GM19238 (cell line): Measurements from ENCODE around the gene DENND11.
"Not testable (repeated sequence)": the region's sequence is repeated elsewhere in the genome, so short reads cannot be mapped to it uniquely, and the experiment has no call there.

ENCODE experiments used
- DNase-seq: peaks from one replicate; pipeline ENCODE4 v3.0.0; 2011; ENCODE audit warnings: low spot score; ENCODE audit not compliant: insufficient read length

The DENND11 gene

DNA sequence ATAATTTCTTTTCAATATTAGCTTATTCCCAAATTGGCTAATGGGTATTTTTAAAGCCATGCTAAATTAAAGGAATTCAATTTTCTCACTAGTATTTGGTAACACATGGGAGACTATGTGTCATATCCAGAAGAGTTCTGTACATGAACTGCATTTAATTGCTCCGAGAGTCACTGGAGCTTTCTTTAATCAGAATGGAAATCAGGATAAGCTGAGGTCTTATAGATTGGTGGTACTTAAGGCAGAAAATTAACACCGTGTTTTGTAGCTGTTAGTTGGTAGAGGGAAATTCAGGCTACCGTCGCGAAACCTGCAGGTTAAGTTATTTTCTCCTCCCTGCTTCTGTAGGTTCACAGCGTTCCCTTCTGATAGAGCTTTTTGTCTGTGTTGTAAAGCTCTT lies 6.4 kb upstream of the DENND11 start, which contains the start of gene WEE2:
TSS of gene WEE2 (plus strand) at position 3 of the 400 bp plus-strand sequence. CDS start 406 bp downstream, outside the sequence.
- DNase-seq: no peak

- no peak for DNase-seq
These were observed 4.5 kb upstream of the DENND11 start for GRCh38 chr7:141706239-141707064.

DNA sequence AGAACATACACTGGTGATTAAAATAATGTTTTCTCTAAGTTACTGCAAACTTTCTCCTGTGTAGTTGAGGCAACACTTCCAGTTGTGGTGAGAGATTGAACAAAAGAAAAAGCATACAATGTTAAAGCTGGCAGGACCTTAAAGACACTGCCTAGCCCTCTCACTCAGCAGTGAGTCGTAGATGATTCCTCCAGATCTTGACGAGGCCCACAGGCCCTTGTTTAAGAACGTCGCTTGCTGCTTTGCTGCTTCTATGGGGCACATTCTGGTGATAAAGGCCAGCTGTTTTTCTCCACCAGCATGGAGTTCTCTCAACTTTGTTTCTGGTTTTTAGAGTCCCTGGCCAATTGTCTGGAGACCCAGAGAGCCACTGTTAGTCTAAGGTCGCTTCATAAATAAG lies 2.8 kb upstream of the DENND11 start:
- no peak for DNase-seq

- no peak for DNase-seq
These were observed 2.1 kb upstream of the DENND11 start for GRCh38 chr7:141704112-141704511.

DNA sequence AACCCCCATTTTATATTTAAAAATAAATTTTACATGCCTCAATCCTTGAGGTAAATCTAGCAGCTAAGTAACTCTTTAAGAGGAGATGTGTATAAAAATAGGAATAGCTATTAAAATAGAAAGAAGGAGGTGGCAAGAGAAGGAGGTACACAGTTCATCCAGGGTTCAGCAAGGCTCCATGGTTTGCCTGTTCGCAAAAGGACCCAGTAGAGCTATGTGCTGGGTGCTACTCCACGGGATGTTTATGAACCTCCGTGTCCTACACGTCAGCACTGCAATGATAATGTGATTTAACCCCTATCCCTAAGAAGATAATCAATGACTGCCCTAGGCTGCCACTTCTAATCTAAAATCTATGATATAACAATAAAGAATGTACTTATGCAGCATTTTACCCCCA lies 926 bp upstream of the DENND11 start:
- DNase-seq: no peak

- DNase-seq: peak; percentile 70
These were observed 398 bp downstream of the DENND11 start for GRCh38 chr7:141701489-141702046.

DNA sequence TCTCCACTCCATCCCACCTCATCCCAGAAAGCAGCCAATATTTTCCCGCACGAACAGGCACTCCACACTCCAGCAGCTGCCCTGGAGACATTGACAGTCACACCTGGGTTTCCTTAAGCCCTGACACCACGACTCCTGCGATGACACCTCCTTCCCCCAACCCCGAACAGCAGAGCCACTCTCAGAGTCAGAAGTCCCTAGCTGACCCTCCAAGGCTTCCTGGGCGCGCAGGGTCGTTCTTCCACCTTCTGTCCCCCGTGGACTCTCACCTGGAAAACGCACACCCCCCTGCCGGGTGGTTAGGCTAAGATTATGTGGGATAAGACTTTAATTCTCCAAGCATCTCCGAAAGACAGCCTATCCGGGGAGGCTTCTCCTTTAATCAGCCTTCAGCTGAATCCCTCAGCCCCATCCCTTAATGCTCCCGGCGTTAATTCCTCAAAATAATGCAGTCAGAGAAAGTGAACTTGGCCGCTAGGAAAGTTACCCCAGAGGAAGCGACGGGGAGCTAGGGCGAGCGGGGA lies 1.1 kb downstream of the DENND11 start:
- peak; percentile 9 for DNase-seq

DNA sequence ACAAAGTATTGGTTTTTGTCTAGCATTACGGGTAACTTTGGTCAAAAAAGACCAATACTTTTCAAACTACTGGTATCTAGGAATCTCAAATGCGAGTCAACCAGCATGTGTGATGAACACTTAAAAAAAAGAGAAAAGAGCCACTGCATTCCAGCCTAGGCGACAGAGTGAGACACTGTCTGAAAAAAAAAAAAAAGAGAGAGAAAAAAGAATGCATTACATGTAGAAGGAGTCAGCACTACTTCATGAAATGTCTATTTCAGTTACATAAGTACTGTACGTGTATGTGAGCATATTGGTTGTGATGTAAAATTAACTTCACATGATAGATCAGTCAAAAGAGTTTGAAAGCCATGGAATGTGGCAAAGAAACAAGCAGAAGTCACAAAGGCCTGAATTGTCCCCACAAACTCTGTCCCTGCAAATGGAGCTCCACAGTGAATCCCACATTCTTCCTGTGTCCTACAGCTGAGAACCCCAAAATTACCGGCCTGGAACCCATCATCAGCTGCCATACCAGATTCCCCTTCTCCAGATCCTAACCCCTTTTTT lies 1.6 kb downstream of the DENND11 start:
- no peak for DNase-seq

GRCh38 chr7:141699860-141700259 lies 2.1 kb downstream of the DENND11 start:
- DNase-seq: no peak

GRCh38 chr7:141698247-141699015 lies 3.5 kb downstream of the DENND11 start:
- no peak for DNase-seq

GRCh38 chr7:141697211-141697871 lies 4.6 kb downstream of the DENND11 start:
- DNase-seq: no peak

DNA sequence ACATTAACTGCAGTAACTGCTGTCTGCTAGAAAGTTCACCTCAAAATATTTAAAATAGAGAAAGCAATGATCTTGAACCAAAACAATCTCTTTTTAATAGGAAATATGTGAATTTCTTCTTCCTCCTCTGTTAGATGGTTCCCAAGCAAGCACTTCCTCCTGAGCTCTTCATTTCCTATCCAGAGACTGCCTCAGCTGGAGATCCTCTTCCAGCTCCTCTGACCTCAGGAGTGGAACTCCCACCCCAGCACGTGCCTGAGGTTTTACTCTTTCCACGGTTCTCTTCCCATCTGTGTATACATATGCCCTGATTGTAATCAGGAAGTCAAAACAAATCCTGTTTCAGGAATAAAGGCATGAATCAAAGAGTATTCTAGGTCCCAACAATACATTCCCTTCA lies 5.6 kb downstream of the DENND11 start:
- no peak for DNase-seq

DNA sequence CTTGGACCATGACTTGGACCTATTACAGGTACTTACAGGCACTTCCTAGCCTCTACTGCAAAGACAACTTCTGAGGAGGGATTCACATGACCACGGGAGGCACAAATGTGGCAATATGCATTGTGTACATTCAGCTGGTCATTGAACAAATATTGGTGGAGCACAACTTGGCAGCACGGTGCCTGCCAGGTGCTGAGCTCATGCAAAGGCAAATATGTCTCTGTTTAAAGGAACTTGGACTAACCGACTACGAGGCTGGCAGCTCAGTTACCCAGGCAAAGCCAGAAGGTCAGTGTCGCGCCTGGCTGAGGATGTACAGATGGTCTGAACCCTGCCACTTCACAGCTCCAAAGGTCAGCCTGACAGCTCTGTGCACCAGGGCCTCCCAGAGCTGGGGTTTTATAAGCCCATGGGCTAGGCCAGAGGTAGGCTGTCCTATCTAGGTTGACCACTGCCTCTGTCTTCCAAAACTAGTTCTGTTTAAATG lies 6.1 kb downstream of the DENND11 start:
- DNase-seq: no peak

DNA sequence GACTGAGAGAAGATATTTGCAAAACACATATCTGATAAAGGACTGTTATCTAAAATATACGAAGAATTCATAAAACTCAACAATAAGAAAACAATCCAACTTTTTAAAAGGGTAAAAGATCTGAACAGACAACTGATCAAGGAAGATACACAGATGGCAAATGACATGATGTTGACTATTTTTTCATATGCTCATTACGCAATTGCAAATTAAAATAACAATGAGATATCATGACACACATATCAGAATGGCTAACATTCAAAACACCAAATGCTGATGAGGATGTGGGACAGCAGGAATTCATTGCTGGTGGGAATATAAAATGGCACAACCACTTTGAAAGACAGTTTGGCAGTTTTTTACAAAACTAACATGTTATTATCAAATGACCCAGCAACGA lies 8.9 kb downstream of the DENND11 start:
- no peak for DNase-seq

DNA sequence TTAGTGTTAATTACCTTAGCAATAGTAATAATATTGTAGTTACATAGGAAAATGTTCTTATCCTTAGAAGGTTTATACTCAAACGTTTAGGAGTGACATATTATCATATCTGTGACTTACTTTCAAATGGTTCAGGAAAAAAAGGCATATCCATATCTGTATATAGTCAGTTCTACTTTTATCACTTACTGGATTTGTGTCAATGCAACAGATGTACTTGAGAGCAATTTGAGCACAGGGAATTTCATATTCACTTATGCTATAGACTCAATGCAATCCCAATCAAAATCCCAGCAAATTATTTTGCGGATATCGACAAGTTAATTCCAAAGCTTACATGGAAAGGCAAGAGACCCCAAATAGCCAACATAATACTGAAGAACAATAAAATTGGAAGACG lies 10.0 kb downstream of the DENND11 start:
- no peak for DNase-seq

DNA sequence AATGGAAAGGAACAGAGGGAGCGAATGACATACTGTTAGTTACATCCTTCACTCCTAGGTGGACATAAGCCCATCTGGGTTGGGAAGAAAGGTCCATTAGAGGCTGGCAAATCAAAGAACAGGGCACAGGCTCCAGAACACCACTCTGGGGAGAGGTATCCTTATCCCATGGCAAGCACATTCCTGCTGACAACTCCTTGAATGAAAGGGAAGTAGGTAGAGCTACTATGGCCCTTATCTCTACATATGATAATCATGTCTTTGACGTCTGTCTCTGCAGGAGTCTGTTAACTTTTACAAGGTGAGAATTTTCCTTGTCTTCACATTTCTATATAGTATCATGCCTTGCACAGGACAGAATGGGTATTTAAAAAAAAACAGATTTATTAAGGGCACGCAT lies 10.4 kb downstream of the DENND11 start:
- DNase-seq: no peak

- DNase-seq: not testable (repeated sequence)
These were observed 12.7 kb downstream of the DENND11 start for GRCh38 chr7:141689072-141689825.

DNA sequence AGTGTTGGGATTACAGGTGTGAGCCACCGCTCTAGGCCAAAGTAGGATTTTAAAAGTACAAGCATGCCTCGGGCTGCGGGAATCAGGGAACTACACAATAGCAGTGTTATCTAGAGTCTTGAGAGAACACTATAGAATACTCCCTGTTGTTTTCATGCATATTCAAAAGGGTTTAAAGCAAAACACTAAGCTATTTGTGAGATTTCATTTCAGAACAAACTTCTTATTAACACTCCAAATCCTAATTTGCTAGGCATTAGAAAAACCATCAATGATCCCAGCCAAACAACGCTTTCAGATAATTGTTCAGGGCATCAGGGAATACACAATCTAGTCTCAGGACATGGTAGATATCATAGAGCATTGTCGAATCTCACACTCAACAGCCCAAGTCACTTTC lies 13.9 kb downstream of the DENND11 start:
- no peak for DNase-seq

- DNase-seq: no peak
These were observed 15.3 kb downstream of the DENND11 start for GRCh38 chr7:141686670-141687069.

DNA sequence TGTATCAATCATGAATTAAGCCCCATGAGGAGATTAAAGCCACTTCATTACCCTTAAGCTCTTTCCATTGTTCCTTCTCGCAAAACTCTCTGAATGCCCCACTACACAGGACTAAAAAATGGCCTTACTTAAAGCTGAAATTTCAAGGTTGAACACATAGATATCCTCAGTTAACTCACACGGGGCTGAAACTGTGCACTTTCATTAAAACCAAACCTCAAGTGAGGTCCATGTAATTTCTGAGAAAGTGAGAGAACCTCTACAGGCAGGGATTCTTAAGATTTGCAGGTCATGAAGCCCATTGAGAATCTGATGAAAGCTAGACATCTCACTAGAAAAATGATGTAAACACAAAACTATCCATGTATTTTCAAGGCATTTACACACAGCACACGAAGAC lies 15.9 kb downstream of the DENND11 start:
- DNase-seq: no peak
